GM08714 (cell line): ENCODE data around the gene SCYL1.

ENCODE experiments used
- H3K4me3 ChIP-seq: fragments of 200-500 bp; sonication (Bioruptor generic); 2 replicates; pipeline ENCODE4 v1.5.1; 2014; ENCODE audit warnings: mild to moderate bottlenecking, low read length, inconsistent platforms
- ZNF274 ChIP-seq: IDR thresholded peaks from 2 replicates; pipeline ENCODE4 v1.6.1; 2012; ENCODE audit warnings: mild to moderate bottlenecking, low read depth, low read length

SCYL1 gene

GRCh38 chr11:65542738-65543390, 18.0 kb downstream of the SCYL1 start:
- no peak overlapping the region for H3K4me3 ChIP-seq

GRCh38 chr11:65545853-65546216, 21.0 kb downstream of the SCYL1 start:
- peak overlapping the region; percentile 13; the same call in 1 of the 2 replicates for H3K4me3 ChIP-seq
- no peak for TF ChIP-seq ZNF274

More at GRCh38 chr11:65542738-65543390, 18.0 kb downstream of the SCYL1 start:
- no peak for TF ChIP-seq ZNF274

GRCh38 chr11:65546217-65546958, 21.5 kb downstream of the SCYL1 start:
- H3K4me3 ChIP-seq = peak overlapping the region; percentile 49; the same call in 1 of the 2 replicates
- TF ChIP-seq ZNF274 = no peak

GRCh38 chr11:65547446-65548125, 22.7 kb downstream of the SCYL1 start:
- no peak overlapping the region; the same call in 1 of the 2 replicates for H3K4me3 ChIP-seq
- no peak for TF ChIP-seq ZNF274

GRCh38 chr11:65548395-65548794, 23.5 kb downstream of the SCYL1 start:
- H3K4me3 ChIP-seq = no peak overlapping the region
- TF ChIP-seq ZNF274 = no peak

GRCh38 chr11:65549096-65549495, 24.2 kb downstream of the SCYL1 start:
- H3K4me3 ChIP-seq = no peak overlapping the region
- TF ChIP-seq ZNF274 = no peak

GRCh38 chr11:65551572-65552387, 26.9 kb downstream of the SCYL1 start:
- TF ChIP-seq ZNF274 = no peak
- H3K4me3 ChIP-seq = no peak overlapping the region

GRCh38 chr11:65552388-65552951, 27.6 kb downstream of the SCYL1 start:
- H3K4me3 ChIP-seq = no peak overlapping the region
- no peak for TF ChIP-seq ZNF274

GRCh38 chr11:65553301-65554001, 28.6 kb downstream of the SCYL1 start:
- H3K4me3 ChIP-seq = no peak overlapping the region
- TF ChIP-seq ZNF274 = no peak

GRCh38 chr11:65554057-65554818, 29.4 kb downstream of the SCYL1 start:
- TF ChIP-seq ZNF274 = no peak
- H3K4me3 ChIP-seq = no peak overlapping the region

GRCh38 chr11:65554842-65555430, 30.1 kb downstream of the SCYL1 start:
- H3K4me3 ChIP-seq = no peak overlapping the region
- no peak for TF ChIP-seq ZNF274

GRCh38 chr11:65555693-65556231, 30.9 kb downstream of the SCYL1 start:
- no peak for TF ChIP-seq ZNF274
- H3K4me3 ChIP-seq = no peak overlapping the region
